Measurements from ENCODE around the gene FHOD1. TPM values are rescaled to one million over a fixed set of nuclear protein-coding genes. Genes with fewer than 3 reads are reported as not detected.

FHOD1 gene
- total and polyA plus RNA-seq, 9 donors = 9.7 to 31.1 (median 21.4) TPM

- Histone ChIP-seq H3K27me3 (ENCODE audit: control insufficient read depth, insufficient read depth, low read length) (no peaks in the 10 kb centered on the region), H3K9me3 (replicated peaks; ENCODE audit: control insufficient read depth, low read depth, low read length) (no peaks in the 10 kb centered on the region), H3K4me3 (ENCODE audit: low read length) (no peak overlapping the region), H3K27ac (ENCODE audit: low read length) (no peak overlapping the region), H3K36me3 (ENCODE audit: control insufficient read depth, insufficient read depth, low read length) (peaks cover 14% of the 10 kb centered on the region), H3K4me1 (ENCODE audit: control insufficient read depth, insufficient read depth, low read length) (peaks cover 25% of the 10 kb centered on the region)
- WGBS (ENCODE audit: insufficient coverage) = 67% methylated on average over 2 of the region's 4 CpGs
- peak; percentile 41 for DNase-seq
Measured at GRCh38 chr16:67277294-67277998, 30.2 kb upstream of the FHOD1 start.

GRCh38 chr16:67275321-67275720, 28.0 kb upstream of the FHOD1 start:
- no peak for DNase-seq
- no peak overlapping the region for H3K4me3 ChIP-seq (ENCODE audit: low read length)
- H3K9me3 ChIP-seq (replicated peaks; ENCODE audit: control insufficient read depth, low read depth, low read length) = no peaks in the 10 kb centered on the region
- H3K36me3 ChIP-seq (ENCODE audit: control insufficient read depth, insufficient read depth, low read length) = peaks cover 7% of the 10 kb centered on the region
- WGBS (ENCODE audit: insufficient coverage) = no CpG with 5 or more reads among the region's 2 CpGs
- H3K4me1 ChIP-seq (ENCODE audit: control insufficient read depth, insufficient read depth, low read length) = peaks cover 24% of the 10 kb centered on the region
- no peak overlapping the region for H3K27ac ChIP-seq (ENCODE audit: low read length)
- H3K27me3 ChIP-seq (ENCODE audit: control insufficient read depth, insufficient read depth, low read length) = no peaks in the 10 kb centered on the region

GRCh38 chr16:67271446-67271845, 24.2 kb upstream of the FHOD1 start:
- no peak overlapping the region for H3K4me3 ChIP-seq (ENCODE audit: low read length)
- H3K36me3 ChIP-seq (ENCODE audit: control insufficient read depth, insufficient read depth, low read length) = peaks cover 2% of the 10 kb centered on the region
- no peak for DNase-seq
- no peak overlapping the region for H3K27ac ChIP-seq (ENCODE audit: low read length)
- no peaks in the 10 kb centered on the region for H3K27me3 ChIP-seq (ENCODE audit: control insufficient read depth, insufficient read depth, low read length)
- H3K4me1 ChIP-seq (ENCODE audit: control insufficient read depth, insufficient read depth, low read length) = peaks cover 3% of the 10 kb centered on the region
- H3K9me3 ChIP-seq (replicated peaks; ENCODE audit: control insufficient read depth, low read depth, low read length) = no peaks in the 10 kb centered on the region
- WGBS (ENCODE audit: insufficient coverage) = 75% methylated on average over 1 of the region's 4 CpGs

- Histone ChIP-seq H3K9me3 (replicated peaks; ENCODE audit: control insufficient read depth, low read depth, low read length) (no peaks in the 10 kb centered on the region), H3K4me3 (ENCODE audit: low read length) (no peak overlapping the region), H3K27ac (ENCODE audit: low read length) (no peak overlapping the region), H3K36me3 (ENCODE audit: control insufficient read depth, insufficient read depth, low read length) (no peaks in the 10 kb centered on the region), H3K4me1 (ENCODE audit: control insufficient read depth, insufficient read depth, low read length) (peaks cover 3% of the 10 kb centered on the region), H3K27me3 (ENCODE audit: control insufficient read depth, insufficient read depth, low read length) (no peaks in the 10 kb centered on the region)
- WGBS (ENCODE audit: insufficient coverage) = 79% methylated on average over 2 of the region's 11 CpGs
- DNase-seq = no peak
Measured at GRCh38 chr16:67270931-67271338, 23.7 kb upstream of the FHOD1 start.

GRCh38 chr16:67269766-67270165, 22.5 kb upstream of the FHOD1 start:
- 18% methylated on average over 3 of the region's 5 CpGs for WGBS (ENCODE audit: insufficient coverage)
- H3K4me1 ChIP-seq (ENCODE audit: control insufficient read depth, insufficient read depth, low read length) = peaks cover 3% of the 10 kb centered on the region
- no peak for DNase-seq
- no peak overlapping the region for H3K4me3 ChIP-seq (ENCODE audit: low read length)
- no peaks in the 10 kb centered on the region for H3K9me3 ChIP-seq (replicated peaks; ENCODE audit: control insufficient read depth, low read depth, low read length)
- H3K27ac ChIP-seq (ENCODE audit: low read length) = no peak overlapping the region
- H3K36me3 ChIP-seq (ENCODE audit: control insufficient read depth, insufficient read depth, low read length) = no peaks in the 10 kb centered on the region
- H3K27me3 ChIP-seq (ENCODE audit: control insufficient read depth, insufficient read depth, low read length) = no peaks in the 10 kb centered on the region

GRCh38 chr16:67268136-67268579, 20.9 kb upstream of the FHOD1 start:
- WGBS (ENCODE audit: insufficient coverage) = 41% methylated on average over 2 of the region's 5 CpGs
- H3K27ac ChIP-seq (ENCODE audit: low read length) = no peak overlapping the region
- H3K9me3 ChIP-seq (replicated peaks; ENCODE audit: control insufficient read depth, low read depth, low read length) = no peaks in the 10 kb centered on the region
- no peaks in the 10 kb centered on the region for H3K36me3 ChIP-seq (ENCODE audit: control insufficient read depth, insufficient read depth, low read length)
- peaks cover 3% of the 10 kb centered on the region for H3K4me1 ChIP-seq (ENCODE audit: control insufficient read depth, insufficient read depth, low read length)
- no peaks in the 10 kb centered on the region for H3K27me3 ChIP-seq (ENCODE audit: control insufficient read depth, insufficient read depth, low read length)
- no peak overlapping the region for H3K4me3 ChIP-seq (ENCODE audit: low read length)
- no peak for DNase-seq

GRCh38 chr16:67265834-67266233, 18.6 kb upstream of the FHOD1 start:
- Histone ChIP-seq H3K27me3 (ENCODE audit: control insufficient read depth, insufficient read depth, low read length) (no peaks in the 10 kb centered on the region), H3K9me3 (replicated peaks; ENCODE audit: control insufficient read depth, low read depth, low read length) (no peaks in the 10 kb centered on the region), H3K4me1 (ENCODE audit: control insufficient read depth, insufficient read depth, low read length) (peaks cover 6% of the 10 kb centered on the region), H3K36me3 (ENCODE audit: control insufficient read depth, insufficient read depth, low read length) (no peaks in the 10 kb centered on the region), H3K4me3 (ENCODE audit: low read length) (no peak overlapping the region), H3K27ac (ENCODE audit: low read length) (no peak overlapping the region)
- DNase-seq = no peak
- WGBS (ENCODE audit: insufficient coverage) = 61% methylated on average over 3 of the region's 8 CpGs

- H3K4me1 ChIP-seq (ENCODE audit: control insufficient read depth, insufficient read depth, low read length) = peaks cover 10% of the 10 kb centered on the region
- no peak overlapping the region for H3K27ac ChIP-seq (ENCODE audit: low read length)
- DNase-seq = no peak
- 87% methylated on average over 5 of the region's 5 CpGs for WGBS (ENCODE audit: insufficient coverage)
- H3K9me3 ChIP-seq (replicated peaks; ENCODE audit: control insufficient read depth, low read depth, low read length) = no peaks in the 10 kb centered on the region
- H3K4me3 ChIP-seq (ENCODE audit: low read length) = no peak overlapping the region
- H3K36me3 ChIP-seq (ENCODE audit: control insufficient read depth, insufficient read depth, low read length) = no peaks in the 10 kb centered on the region
- no peaks in the 10 kb centered on the region for H3K27me3 ChIP-seq (ENCODE audit: control insufficient read depth, insufficient read depth, low read length)
Measured at GRCh38 chr16:67264866-67265265, 17.6 kb upstream of the FHOD1 start.

GRCh38 chr16:67264277-67264676, 17.0 kb upstream of the FHOD1 start:
- H3K27me3 ChIP-seq (ENCODE audit: control insufficient read depth, insufficient read depth, low read length) = no peaks in the 10 kb centered on the region
- no peak overlapping the region for H3K4me3 ChIP-seq (ENCODE audit: low read length)
- WGBS (ENCODE audit: insufficient coverage) = 72% methylated on average over 7 of the region's 9 CpGs
- no peak for DNase-seq
- no peaks in the 10 kb centered on the region for H3K9me3 ChIP-seq (replicated peaks; ENCODE audit: control insufficient read depth, low read depth, low read length)
- no peak overlapping the region for H3K27ac ChIP-seq (ENCODE audit: low read length)
- H3K36me3 ChIP-seq (ENCODE audit: control insufficient read depth, insufficient read depth, low read length) = no peaks in the 10 kb centered on the region
- peaks cover 7% of the 10 kb centered on the region for H3K4me1 ChIP-seq (ENCODE audit: control insufficient read depth, insufficient read depth, low read length)

GRCh38 chr16:67263201-67263600, 15.9 kb upstream of the FHOD1 start:
- 79% methylated on average over 3 of the region's 3 CpGs for WGBS (ENCODE audit: insufficient coverage)
- Histone ChIP-seq H3K4me1 (ENCODE audit: control insufficient read depth, insufficient read depth, low read length) (peaks cover 7% of the 10 kb centered on the region), H3K9me3 (replicated peaks; ENCODE audit: control insufficient read depth, low read depth, low read length) (no peaks in the 10 kb centered on the region), H3K27ac (ENCODE audit: low read length) (no peak overlapping the region), H3K36me3 (ENCODE audit: control insufficient read depth, insufficient read depth, low read length) (no peaks in the 10 kb centered on the region), H3K4me3 (ENCODE audit: low read length) (no peak overlapping the region), H3K27me3 (ENCODE audit: control insufficient read depth, insufficient read depth, low read length) (no peaks in the 10 kb centered on the region)
- DNase-seq = no peak
